ENCODE measurements around the gene TMEM60. TPM values are rescaled to one million over a fixed set of nuclear protein-coding genes. Genes with fewer than 3 reads are reported as not detected.

The TMEM60 gene
- total RNA-seq, 1 donor from 2014 or later = 19.7 TPM

DNA sequence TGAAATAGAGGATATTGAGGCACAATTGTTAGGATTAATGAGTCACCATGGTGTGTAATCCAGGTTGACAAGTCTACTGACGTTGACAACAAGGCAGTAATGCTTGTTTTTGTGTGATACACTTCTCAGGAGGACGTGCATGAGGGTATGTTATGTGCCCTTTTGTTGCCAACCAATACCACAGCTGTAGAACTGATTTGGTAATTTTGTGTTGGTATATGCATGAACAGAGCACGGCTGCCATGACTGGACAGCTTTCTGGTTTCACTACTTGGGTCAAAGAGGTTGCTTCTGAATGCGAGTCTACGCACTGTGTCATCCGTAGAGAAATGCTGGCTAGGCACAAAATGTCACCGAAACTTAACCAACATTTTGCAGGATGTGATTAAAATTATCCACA is 33.2 kb upstream of the TMEM60 start:
- Mint-ChIP-seq H3K4me3 (ENCODE audit: unreplicated experiment) (no peak overlapping the region), H3K27me3 (ENCODE audit: unreplicated experiment) (no peaks in the 10 kb centered on the region), H3K9me3 (ENCODE audit: unreplicated experiment) (peaks cover 5% of the 10 kb centered on the region), H3K4me1 (ENCODE audit: unreplicated experiment) (peaks cover 22% of the 10 kb centered on the region), H3K27ac (ENCODE audit: unreplicated experiment) (no peak overlapping the region), H3K36me3 (ENCODE audit: unreplicated experiment) (no peaks in the 10 kb centered on the region)
- TF ChIP-seq, protein P1, sequence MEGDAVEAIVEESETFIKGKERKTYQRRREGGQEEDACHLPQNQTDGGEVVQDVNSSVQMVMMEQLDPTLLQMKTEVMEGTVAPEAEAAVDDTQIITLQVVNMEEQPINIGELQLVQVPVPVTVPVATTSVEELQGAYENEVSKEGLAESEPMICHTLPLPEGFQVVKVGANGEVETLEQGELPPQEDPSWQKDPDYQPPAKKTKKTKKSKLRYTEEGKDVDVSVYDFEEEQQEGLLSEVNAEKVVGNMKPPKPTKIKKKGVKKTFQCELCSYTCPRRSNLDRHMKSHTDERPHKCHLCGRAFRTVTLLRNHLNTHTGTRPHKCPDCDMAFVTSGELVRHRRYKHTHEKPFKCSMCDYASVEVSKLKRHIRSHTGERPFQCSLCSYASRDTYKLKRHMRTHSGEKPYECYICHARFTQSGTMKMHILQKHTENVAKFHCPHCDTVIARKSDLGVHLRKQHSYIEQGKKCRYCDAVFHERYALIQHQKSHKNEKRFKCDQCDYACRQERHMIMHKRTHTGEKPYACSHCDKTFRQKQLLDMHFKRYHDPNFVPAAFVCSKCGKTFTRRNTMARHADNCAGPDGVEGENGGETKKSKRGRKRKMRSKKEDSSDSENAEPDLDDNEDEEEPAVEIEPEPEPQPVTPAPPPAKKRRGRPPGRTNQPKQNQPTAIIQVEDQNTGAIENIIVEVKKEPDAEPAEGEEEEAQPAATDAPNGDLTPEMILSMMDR (IDR thresholded peaks at IDR 0.05) = no peak
- no peak for DNase-seq (ENCODE audit: extremely low spot score, unreplicated experiment)

DNA sequence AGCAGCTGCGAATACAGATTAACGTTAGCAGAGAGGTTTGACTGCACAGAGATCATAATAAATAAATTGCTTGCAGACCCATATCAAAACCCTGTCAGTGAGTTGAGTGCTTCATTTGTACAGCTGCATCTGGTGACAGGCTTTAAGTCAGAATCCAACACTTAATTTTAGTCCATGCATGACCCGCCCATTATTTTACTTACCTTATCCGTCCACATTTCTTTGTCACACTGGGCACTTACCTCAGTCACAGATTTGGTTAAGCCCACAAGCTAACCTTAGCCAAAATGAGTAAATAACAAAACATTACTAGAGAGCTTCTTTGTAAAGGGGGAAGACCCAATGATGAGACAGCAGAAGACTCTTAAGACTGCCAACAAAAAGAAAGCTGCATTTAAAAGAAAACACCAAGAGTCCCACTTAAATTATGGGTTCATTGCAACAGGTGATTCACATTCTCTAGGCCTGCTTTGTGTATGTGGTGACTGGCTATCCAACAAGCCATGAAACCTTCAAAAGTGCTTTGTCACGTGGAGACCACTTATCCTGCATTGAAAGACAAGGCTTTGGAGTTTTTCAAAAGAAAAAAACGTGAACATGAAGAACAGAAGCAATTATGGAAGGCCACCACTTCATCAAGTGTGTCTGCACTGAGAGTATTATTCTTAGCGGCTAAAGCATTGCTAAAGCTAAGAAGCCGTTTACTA is 32.6 kb upstream of the TMEM60 start:
- DNase-seq (ENCODE audit: extremely low spot score, unreplicated experiment) = no peak
- Mint-ChIP-seq H3K9me3 (ENCODE audit: unreplicated experiment) (peaks cover 10% of the 10 kb centered on the region), H3K4me3 (ENCODE audit: unreplicated experiment) (no peak overlapping the region), H3K27me3 (ENCODE audit: unreplicated experiment) (no peaks in the 10 kb centered on the region), H3K4me1 (ENCODE audit: unreplicated experiment) (peaks cover 22% of the 10 kb centered on the region), H3K36me3 (ENCODE audit: unreplicated experiment) (no peaks in the 10 kb centered on the region), H3K27ac (ENCODE audit: unreplicated experiment) (no peak overlapping the region)
- TF ChIP-seq, protein P1 (IDR thresholded peaks at IDR 0.05) = no peak

DNA sequence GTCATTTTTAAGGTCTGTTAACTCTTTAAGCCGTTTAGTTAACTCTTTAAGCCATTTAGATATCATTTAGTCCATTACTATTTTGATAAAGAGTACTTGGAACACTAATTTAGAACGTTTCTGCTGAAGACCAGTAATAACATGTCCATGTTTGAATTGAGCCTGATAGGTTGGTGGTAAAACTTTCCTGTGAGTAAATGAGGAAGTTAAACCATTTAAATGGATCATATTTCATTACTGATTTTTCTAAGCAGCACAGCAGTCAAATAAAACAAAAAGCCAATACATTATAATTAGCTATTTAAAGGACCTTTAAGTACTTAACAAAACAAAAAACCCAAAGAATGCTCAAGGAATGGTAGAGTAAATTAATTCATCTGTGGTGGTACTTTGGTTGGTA is 29.8 kb upstream of the TMEM60 start:
- peaks cover 7% of the 10 kb centered on the region for H3K36me3 Mint-ChIP-seq (ENCODE audit: unreplicated experiment)
- DNase-seq (ENCODE audit: extremely low spot score, unreplicated experiment) = no peak
- H3K4me1 Mint-ChIP-seq (ENCODE audit: unreplicated experiment) = peaks cover 3% of the 10 kb centered on the region
- no peaks in the 10 kb centered on the region for H3K27me3 Mint-ChIP-seq (ENCODE audit: unreplicated experiment)
- H3K4me3 Mint-ChIP-seq (ENCODE audit: unreplicated experiment) = no peak overlapping the region
- H3K27ac Mint-ChIP-seq (ENCODE audit: unreplicated experiment) = no peak overlapping the region
- TF ChIP-seq, protein P1 (IDR thresholded peaks at IDR 0.05) = no peak
- H3K9me3 Mint-ChIP-seq (ENCODE audit: unreplicated experiment) = peaks cover 20% of the 10 kb centered on the region

DNA sequence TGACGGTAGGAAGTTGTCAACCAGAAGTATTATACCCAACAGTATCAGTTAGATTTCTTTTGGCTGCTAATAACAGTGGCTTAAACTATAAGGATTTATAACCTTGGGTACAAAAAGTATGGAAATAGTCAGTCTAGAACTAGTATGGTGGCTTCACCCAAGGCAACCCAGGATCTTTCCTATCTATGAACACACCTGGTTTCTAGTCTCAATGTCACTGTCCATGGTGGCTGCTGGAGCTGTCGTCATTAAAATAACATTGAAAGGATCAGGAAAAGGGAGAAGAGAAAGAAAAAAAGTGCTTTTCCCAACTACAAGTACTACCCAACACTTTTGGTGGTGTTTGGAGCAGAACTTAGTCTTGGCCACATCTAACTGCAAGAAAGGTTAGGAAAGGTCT is 28.1 kb upstream of the TMEM60 start:
- TF ChIP-seq, protein P1 (IDR thresholded peaks at IDR 0.05) = no peak
- peaks cover 12% of the 10 kb centered on the region for H3K36me3 Mint-ChIP-seq (ENCODE audit: unreplicated experiment)
- H3K27me3 Mint-ChIP-seq (ENCODE audit: unreplicated experiment) = no peaks in the 10 kb centered on the region
- peaks cover 25% of the 10 kb centered on the region for H3K9me3 Mint-ChIP-seq (ENCODE audit: unreplicated experiment)
- peaks cover 1% of the 10 kb centered on the region for H3K4me1 Mint-ChIP-seq (ENCODE audit: unreplicated experiment)
- DNase-seq (ENCODE audit: extremely low spot score, unreplicated experiment) = no peak
- no peak overlapping the region for H3K27ac Mint-ChIP-seq (ENCODE audit: unreplicated experiment)
- H3K4me3 Mint-ChIP-seq (ENCODE audit: unreplicated experiment) = no peak overlapping the region

DNA sequence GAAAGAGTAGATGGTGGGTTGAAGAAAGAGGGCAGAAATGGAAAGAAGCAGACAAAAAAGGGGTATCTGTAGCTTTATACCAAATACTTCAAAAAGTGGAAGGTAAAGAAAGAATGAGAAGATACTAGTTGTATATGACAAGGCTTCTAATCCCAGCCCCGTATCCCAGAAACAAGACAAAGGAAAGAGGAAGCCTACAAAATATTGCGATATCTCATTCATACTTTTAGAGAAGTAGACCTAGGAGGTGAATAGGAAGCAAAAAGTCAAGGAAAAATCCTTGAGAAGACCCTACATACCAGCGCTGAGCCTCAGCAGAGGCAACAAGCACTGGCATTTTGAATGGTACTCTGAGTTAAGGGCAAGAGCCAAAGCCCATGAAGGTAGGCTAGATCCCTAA is 26.9 kb upstream of the TMEM60 start:
- H3K27ac Mint-ChIP-seq (ENCODE audit: unreplicated experiment) = no peak overlapping the region
- no peaks in the 10 kb centered on the region for H3K27me3 Mint-ChIP-seq (ENCODE audit: unreplicated experiment)
- no peak overlapping the region for H3K4me3 Mint-ChIP-seq (ENCODE audit: unreplicated experiment)
- peaks cover 21% of the 10 kb centered on the region for H3K36me3 Mint-ChIP-seq (ENCODE audit: unreplicated experiment)
- DNase-seq (ENCODE audit: extremely low spot score, unreplicated experiment) = no peak
- TF ChIP-seq, protein P1 (IDR thresholded peaks at IDR 0.05) = no peak
- H3K9me3 Mint-ChIP-seq (ENCODE audit: unreplicated experiment) = peaks cover 32% of the 10 kb centered on the region
- peaks cover 1% of the 10 kb centered on the region for H3K4me1 Mint-ChIP-seq (ENCODE audit: unreplicated experiment)

All from osteocyte (in vitro differentiated cells).